ENCODE data around the gene NRCAM.

NRCAM gene

DNA sequence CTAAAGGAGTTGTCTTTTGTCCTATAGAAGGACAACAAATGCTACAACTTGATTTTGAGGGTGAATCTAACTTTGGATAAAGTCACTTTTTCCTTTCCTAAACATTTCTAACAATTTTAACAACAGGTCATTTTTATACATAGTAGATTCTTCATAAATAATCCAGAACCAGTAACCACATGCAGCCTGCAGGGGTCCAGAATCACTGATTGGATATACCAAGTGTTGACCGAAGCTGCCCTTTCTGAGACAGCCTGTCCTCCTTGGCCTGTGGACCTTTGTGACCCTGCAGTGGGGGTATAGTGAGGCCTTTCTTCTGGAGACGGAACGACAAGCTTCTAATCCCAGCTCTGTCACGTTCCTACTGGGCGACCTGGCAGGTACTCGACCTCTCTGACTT lies 291.3 kb downstream of the NRCAM start:
- Histone ChIP-seq H4K5ac (ENCODE audit: low read length) (no peak overlapping the region), H2BK120ac (ENCODE audit: low read depth, low read length) (no peak overlapping the region), H3K27ac (ENCODE audit: low read depth, low read length) (no peak overlapping the region), H3K79me1 (ENCODE audit: low read length) (no peaks in the 10 kb centered on the region), H3K18ac (ENCODE audit: low read length) (no peak overlapping the region), H2BK5ac (ENCODE audit: low read length) (no peak overlapping the region), H3K36me3 (ENCODE audit: control insufficient read depth, insufficient read depth, low read length) (no peaks in the 10 kb centered on the region), H3K4me1 (ENCODE audit: control insufficient read depth, low read depth, low read length) (no peaks in the 10 kb centered on the region), H3K56ac (ENCODE audit: low read length) (no peak overlapping the region), H3K9ac (ENCODE audit: low read length) (no peak overlapping the region), H2AK5ac (ENCODE audit: low read length) (no peak overlapping the region), H3K4me3 (ENCODE audit: low read length) (no peak overlapping the region), H3K23ac (ENCODE audit: low read length) (no peak overlapping the region), H4K8ac (ENCODE audit: low read depth, low read length) (no peak overlapping the region), H3K27me3 (ENCODE audit: insufficient read depth, low read length, poor library complexity) (no peaks in the 10 kb centered on the region), H2BK15ac (replicated peaks; ENCODE audit: low read depth) (no peak overlapping the region), H3K4me2 (ENCODE audit: low read length) (no peak overlapping the region), H3K4ac (ENCODE audit: low read depth, low read length) (no peak overlapping the region), H3K79me2 (ENCODE audit: control insufficient read depth, insufficient read depth, low read length) (no peaks in the 10 kb centered on the region)
- no CpG with 5 or more reads among the region's 6 CpGs for WGBS (ENCODE audit: extremely low coverage, insufficient coverage, low lambda C conversion rate)
- DNase-seq = no peak

DNA sequence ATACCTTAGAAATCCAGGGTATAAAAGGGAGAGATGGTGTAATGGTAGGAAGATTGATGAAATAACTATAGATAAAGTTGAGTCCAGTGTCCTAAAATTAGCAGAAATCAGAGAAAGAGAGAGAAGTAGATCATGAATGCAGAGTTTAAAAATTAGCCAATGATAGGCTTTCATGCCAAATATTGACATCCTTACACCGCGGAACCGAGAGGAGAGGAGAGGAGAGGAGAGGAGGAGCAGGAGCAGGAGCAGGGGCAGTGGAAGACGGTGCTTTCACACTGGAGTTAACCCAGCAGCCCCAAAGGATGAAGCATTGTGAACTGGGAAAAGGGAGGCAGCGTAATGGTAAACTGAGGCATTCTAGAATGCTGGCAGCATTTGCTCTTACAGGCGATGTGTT lies 291.9 kb downstream of the NRCAM start:
- H3K27me3 ChIP-seq (ENCODE audit: insufficient read depth, low read length, poor library complexity) = no peaks in the 10 kb centered on the region
- H3K18ac ChIP-seq (ENCODE audit: low read length) = no peak overlapping the region
- H3K36me3 ChIP-seq (ENCODE audit: control insufficient read depth, insufficient read depth, low read length) = no peaks in the 10 kb centered on the region
- no peaks in the 10 kb centered on the region for H3K79me2 ChIP-seq (ENCODE audit: control insufficient read depth, insufficient read depth, low read length)
- no peaks in the 10 kb centered on the region for H3K79me1 ChIP-seq (ENCODE audit: low read length)
- H3K23ac ChIP-seq (ENCODE audit: low read length) = no peak overlapping the region
- H3K27ac ChIP-seq (ENCODE audit: low read depth, low read length) = no peak overlapping the region
- no CpG with 5 or more reads among the region's 6 CpGs for WGBS (ENCODE audit: extremely low coverage, insufficient coverage, low lambda C conversion rate)
- no peaks in the 10 kb centered on the region for H3K4me1 ChIP-seq (ENCODE audit: control insufficient read depth, low read depth, low read length)
- H3K9ac ChIP-seq (ENCODE audit: low read length) = no peak overlapping the region
- no peak overlapping the region for H2BK5ac ChIP-seq (ENCODE audit: low read length)
- no peak overlapping the region for H3K4ac ChIP-seq (ENCODE audit: low read depth, low read length)
- H3K56ac ChIP-seq (ENCODE audit: low read length) = no peak overlapping the region
- H3K4me3 ChIP-seq (ENCODE audit: low read length) = no peak overlapping the region
- DNase-seq = no peak
- H2AK5ac ChIP-seq (ENCODE audit: low read length) = no peak overlapping the region
- H3K4me2 ChIP-seq (ENCODE audit: low read length) = no peak overlapping the region
- H2BK15ac ChIP-seq (replicated peaks; ENCODE audit: low read depth) = no peak overlapping the region
- H2BK120ac ChIP-seq (ENCODE audit: low read depth, low read length) = no peak overlapping the region
- H4K5ac ChIP-seq (ENCODE audit: low read length) = no peak overlapping the region
- no peak overlapping the region for H4K8ac ChIP-seq (ENCODE audit: low read depth, low read length)

DNA sequence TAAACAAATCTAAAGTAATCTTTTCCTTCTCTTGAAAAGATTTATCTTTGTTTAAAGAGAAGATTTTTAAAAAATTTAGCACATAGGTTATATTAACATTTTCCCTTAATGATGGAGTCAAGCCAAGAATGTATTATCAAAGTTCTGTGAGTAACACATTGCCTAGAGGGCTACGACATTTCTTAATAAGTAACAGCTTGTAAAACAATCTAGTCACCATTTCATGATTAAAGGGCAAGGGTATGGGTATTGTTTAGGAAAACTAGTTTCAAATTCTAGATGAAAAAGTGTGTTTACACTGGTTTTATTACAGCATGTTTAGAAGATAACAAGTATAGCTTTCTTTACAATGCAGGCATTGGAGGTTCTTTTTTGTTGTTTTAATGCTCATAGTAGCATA lies 297.5 kb downstream of the NRCAM start:
- H3K36me3 ChIP-seq (ENCODE audit: control insufficient read depth, insufficient read depth, low read length) = no peaks in the 10 kb centered on the region
- no peak overlapping the region for H3K4me2 ChIP-seq (ENCODE audit: low read length)
- H3K4ac ChIP-seq (ENCODE audit: low read depth, low read length) = no peak overlapping the region
- H3K79me1 ChIP-seq (ENCODE audit: low read length) = no peaks in the 10 kb centered on the region
- H3K56ac ChIP-seq (ENCODE audit: low read length) = no peak overlapping the region
- WGBS (ENCODE audit: extremely low coverage, insufficient coverage, low lambda C conversion rate) = no CpG with 5 or more reads among the region's 1 CpG
- no peaks in the 10 kb centered on the region for H3K79me2 ChIP-seq (ENCODE audit: control insufficient read depth, insufficient read depth, low read length)
- DNase-seq = no peak
- H3K18ac ChIP-seq (ENCODE audit: low read length) = no peak overlapping the region
- H2AK5ac ChIP-seq (ENCODE audit: low read length) = no peak overlapping the region
- H2BK120ac ChIP-seq (ENCODE audit: low read depth, low read length) = no peak overlapping the region
- no peak overlapping the region for H3K4me3 ChIP-seq (ENCODE audit: low read length)
- no peak overlapping the region for H3K9ac ChIP-seq (ENCODE audit: low read length)
- no peak overlapping the region for H4K5ac ChIP-seq (ENCODE audit: low read length)
- H4K8ac ChIP-seq (ENCODE audit: low read depth, low read length) = no peak overlapping the region
- H2BK15ac ChIP-seq (replicated peaks; ENCODE audit: low read depth) = no peak overlapping the region
- H2BK5ac ChIP-seq (ENCODE audit: low read length) = no peak overlapping the region
- no peaks in the 10 kb centered on the region for H3K4me1 ChIP-seq (ENCODE audit: control insufficient read depth, low read depth, low read length)
- no peaks in the 10 kb centered on the region for H3K27me3 ChIP-seq (ENCODE audit: insufficient read depth, low read length, poor library complexity)
- no peak overlapping the region for H3K27ac ChIP-seq (ENCODE audit: low read depth, low read length)
- H3K23ac ChIP-seq (ENCODE audit: low read length) = no peak overlapping the region

DNA sequence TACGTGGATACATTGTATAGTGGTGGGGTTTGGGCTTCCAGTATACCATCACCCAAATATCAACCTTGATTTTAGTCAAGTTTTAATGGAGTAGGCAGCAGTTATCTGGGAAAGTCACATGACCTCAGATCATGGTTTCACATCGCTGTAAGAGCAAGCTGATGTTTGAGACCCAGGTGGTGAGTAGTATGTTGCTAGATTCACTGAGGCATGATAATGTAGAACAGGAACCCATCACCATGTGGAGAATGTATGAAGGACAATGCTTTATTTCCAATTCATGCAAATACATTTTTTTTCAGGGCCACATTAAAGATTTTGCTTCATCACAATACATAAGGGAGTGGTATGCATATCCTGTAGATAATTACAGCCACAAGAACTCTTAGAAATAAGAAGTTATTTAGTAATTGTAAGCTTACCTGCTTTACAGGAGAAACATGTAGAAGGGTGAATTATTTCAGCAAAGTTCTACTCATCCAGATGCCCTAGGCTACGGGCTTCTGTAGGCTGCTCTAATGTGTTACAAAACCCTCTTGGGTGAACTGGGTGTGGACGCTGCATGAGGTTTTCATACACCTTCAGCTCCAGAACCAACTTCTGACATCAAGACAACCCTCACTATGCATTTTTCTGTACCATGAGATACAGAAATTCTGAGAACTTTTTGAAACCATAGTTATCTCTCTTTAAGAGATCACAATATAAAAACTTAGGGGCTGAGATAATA lies 298.5 kb downstream of the NRCAM start:
- Histone ChIP-seq H2BK120ac (ENCODE audit: low read depth, low read length) (no peak overlapping the region), H3K79me2 (ENCODE audit: control insufficient read depth, insufficient read depth, low read length) (no peaks in the 10 kb centered on the region), H3K4me3 (ENCODE audit: low read length) (no peak overlapping the region), H3K4ac (ENCODE audit: low read depth, low read length) (no peak overlapping the region), H3K4me1 (ENCODE audit: control insufficient read depth, low read depth, low read length) (no peaks in the 10 kb centered on the region), H2BK5ac (ENCODE audit: low read length) (no peak overlapping the region), H4K8ac (ENCODE audit: low read depth, low read length) (no peak overlapping the region), H3K27me3 (ENCODE audit: insufficient read depth, low read length, poor library complexity) (no peaks in the 10 kb centered on the region), H3K79me1 (ENCODE audit: low read length) (no peaks in the 10 kb centered on the region), H3K23ac (ENCODE audit: low read length) (no peak overlapping the region), H3K4me2 (ENCODE audit: low read length) (no peak overlapping the region), H2BK15ac (replicated peaks; ENCODE audit: low read depth) (no peak overlapping the region), H3K27ac (ENCODE audit: low read depth, low read length) (no peak overlapping the region), H4K5ac (ENCODE audit: low read length) (no peak overlapping the region), H3K18ac (ENCODE audit: low read length) (no peak overlapping the region), H3K9ac (ENCODE audit: low read length) (no peak overlapping the region), H2AK5ac (ENCODE audit: low read length) (no peak overlapping the region), H3K36me3 (ENCODE audit: control insufficient read depth, insufficient read depth, low read length) (no peaks in the 10 kb centered on the region), H3K56ac (ENCODE audit: low read length) (no peak overlapping the region)
- no CpG with 5 or more reads among the region's 4 CpGs for WGBS (ENCODE audit: extremely low coverage, insufficient coverage, low lambda C conversion rate)
- DNase-seq = no peak

- DNase-seq = no peak
- no CpG with 5 or more reads among the region's 3 CpGs for WGBS (ENCODE audit: extremely low coverage, insufficient coverage, low lambda C conversion rate)
- no peak overlapping the region for H3K4me2 ChIP-seq (ENCODE audit: low read length)
These were observed 299.2 kb downstream of the NRCAM start for GRCh38 chr7:108156897-108157605.

More at GRCh38 chr7:108156897-108157605, 299.2 kb downstream of the NRCAM start:
- Histone ChIP-seq H3K27me3 (ENCODE audit: insufficient read depth, low read length, poor library complexity) (no peaks in the 10 kb centered on the region), H3K4me3 (ENCODE audit: low read length) (no peak overlapping the region), H3K79me2 (ENCODE audit: control insufficient read depth, insufficient read depth, low read length) (no peaks in the 10 kb centered on the region), H2BK5ac (ENCODE audit: low read length) (no peak overlapping the region), H3K4ac (ENCODE audit: low read depth, low read length) (no peak overlapping the region), H3K27ac (ENCODE audit: low read depth, low read length) (no peak overlapping the region), H3K36me3 (ENCODE audit: control insufficient read depth, insufficient read depth, low read length) (no peaks in the 10 kb centered on the region), H3K23ac (ENCODE audit: low read length) (no peak overlapping the region), H2BK120ac (ENCODE audit: low read depth, low read length) (no peak overlapping the region), H3K79me1 (ENCODE audit: low read length) (no peaks in the 10 kb centered on the region), H2AK5ac (ENCODE audit: low read length) (no peak overlapping the region), H3K56ac (ENCODE audit: low read length) (no peak overlapping the region), H2BK15ac (replicated peaks; ENCODE audit: low read depth) (no peak overlapping the region), H3K9ac (ENCODE audit: low read length) (no peak overlapping the region), H4K8ac (ENCODE audit: low read depth, low read length) (no peak overlapping the region), H3K4me1 (ENCODE audit: control insufficient read depth, low read depth, low read length) (no peaks in the 10 kb centered on the region), H3K18ac (ENCODE audit: low read length) (no peak overlapping the region), H4K5ac (ENCODE audit: low read length) (no peak overlapping the region)
